ES-I3 (cell line): ENCODE measurements around the gene TSSK6.

Source experiments
- H3K36me3 ChIP-seq: 2 replicates; pipeline ENCODE4 v1.6.1; 2013; ENCODE audit warnings: mild to moderate bottlenecking, low read length, control low read depth, moderate library complexity; ENCODE audit not compliant: insufficient read depth
- H3K4me1 ChIP-seq: 2 replicates; pipeline ENCODE4 v1.6.1; 2013; ENCODE audit warnings: mild to moderate bottlenecking, control low read depth, low read length; ENCODE audit not compliant: insufficient read depth
- H3K9ac ChIP-seq: 2 replicates; pipeline ENCODE4 v1.6.1; 2013; ENCODE audit warnings: low read depth, mild to moderate bottlenecking, low read length, moderate library complexity
- H3K9me3 ChIP-seq: 2 replicates; pipeline ENCODE4 v1.6.1; 2013; ENCODE audit warnings: mild to moderate bottlenecking, low read length, moderate library complexity; ENCODE audit not compliant: control insufficient read depth, insufficient read depth

Gene TSSK6

GRCh38 chr19:19530423-19530804, 15.1 kb upstream of the TSSK6 start:
- no peaks in the 10 kb centered on the region for H3K9me3 ChIP-seq
- no peaks in the 10 kb centered on the region for H3K36me3 ChIP-seq
- H3K4me1 ChIP-seq = peaks cover 18% of the 10 kb centered on the region; the same call in 1 of the 2 replicates
- no peak overlapping the region for H3K9ac ChIP-seq

GRCh38 chr19:19529783-19530422, 14.6 kb upstream of the TSSK6 start:
- no peaks in the 10 kb centered on the region for H3K36me3 ChIP-seq
- H3K9ac ChIP-seq = no peak overlapping the region
- H3K9me3 ChIP-seq = no peaks in the 10 kb centered on the region
- peaks cover 18% of the 10 kb centered on the region; the same call in 1 of the 2 replicates for H3K4me1 ChIP-seq

GRCh38 chr19:19528721-19529490, 13.6 kb upstream of the TSSK6 start, which contains the start of gene YJEFN3:
Gene YJEFN3, plus strand, starts transcription at chr19:19528911. Its CDS starts 22 bp downstream, at chr19:19528933.
- H3K36me3 ChIP-seq = no peaks in the 10 kb centered on the region
- H3K4me1 ChIP-seq = peaks cover 18% of the 10 kb centered on the region; the same call in 1 of the 2 replicates
- H3K9ac ChIP-seq = peak within 1 kb of the TSS; percentile 48; the same call in 1 of the 2 replicates
- no peaks in the 10 kb centered on the region for H3K9me3 ChIP-seq

GRCh38 chr19:19527674-19528625, 12.6 kb upstream of the TSSK6 start:
- no peak overlapping the region for H3K9ac ChIP-seq
- peaks cover 18% of the 10 kb centered on the region; the same call in 1 of the 2 replicates for H3K4me1 ChIP-seq
- no peaks in the 10 kb centered on the region for H3K9me3 ChIP-seq
- no peaks in the 10 kb centered on the region for H3K36me3 ChIP-seq

- Histone ChIP-seq H3K36me3 (no peaks in the 10 kb centered on the region), H3K4me1 (peaks cover 18% of the 10 kb centered on the region; the same call in 1 of the 2 replicates), H3K9me3 (no peaks in the 10 kb centered on the region), H3K9ac (no peak overlapping the region)
Observed at GRCh38 chr19:19527371-19527656, 12.0 kb upstream of the TSSK6 start.

GRCh38 chr19:19526581-19527370, 11.4 kb upstream of the TSSK6 start:
- no peaks in the 10 kb centered on the region for H3K9me3 ChIP-seq
- no peak overlapping the region for H3K9ac ChIP-seq
- H3K36me3 ChIP-seq = no peaks in the 10 kb centered on the region

GRCh38 chr19:19525611-19526380, 10.4 kb upstream of the TSSK6 start:
- Histone ChIP-seq H3K9ac (no peak overlapping the region), H3K9me3 (no peaks in the 10 kb centered on the region), H3K4me1 (peaks cover 16% of the 10 kb centered on the region; the same call in 1 of the 2 replicates), H3K36me3 (no peaks in the 10 kb centered on the region; the same call in 1 of the 2 replicates)

More at GRCh38 chr19:19526581-19527370, 11.4 kb upstream of the TSSK6 start:
- peaks cover 18% of the 10 kb centered on the region; the same call in 1 of the 2 replicates for H3K4me1 ChIP-seq

- H3K9me3 ChIP-seq = no peaks in the 10 kb centered on the region
- H3K9ac ChIP-seq = no peak overlapping the region
- peaks cover 3% of the 10 kb centered on the region; the same call in 1 of the 2 replicates for H3K4me1 ChIP-seq
- no peaks in the 10 kb centered on the region; the same call in none of the 2 replicates for H3K36me3 ChIP-seq
Observed at GRCh38 chr19:19524053-19524452, 8.7 kb upstream of the TSSK6 start.

GRCh38 chr19:19523177-19523576, 7.8 kb upstream of the TSSK6 start:
- no peaks in the 10 kb centered on the region; the same call in none of the 2 replicates for H3K36me3 ChIP-seq

GRCh38 chr19:19520989-19521388, 5.6 kb upstream of the TSSK6 start:
- no peak overlapping the region for H3K9ac ChIP-seq
- H3K9me3 ChIP-seq = no peaks in the 10 kb centered on the region
- H3K36me3 ChIP-seq = no peaks in the 10 kb centered on the region; the same call in none of the 2 replicates
- no peaks in the 10 kb centered on the region for H3K4me1 ChIP-seq

More at GRCh38 chr19:19523177-19523576, 7.8 kb upstream of the TSSK6 start:
- Histone ChIP-seq H3K9me3 (no peaks in the 10 kb centered on the region), H3K9ac (no peak overlapping the region), H3K4me1 (peaks cover 3% of the 10 kb centered on the region; the same call in 1 of the 2 replicates)

GRCh38 chr19:19517235-19517619, 1.9 kb upstream of the TSSK6 start:
- no peaks in the 10 kb centered on the region for H3K9me3 ChIP-seq
- H3K4me1 ChIP-seq = no peaks in the 10 kb centered on the region
- H3K36me3 ChIP-seq = no peaks in the 10 kb centered on the region; the same call in none of the 2 replicates
- H3K9ac ChIP-seq = peak overlapping the region; percentile 82; the same call in 1 of the 2 replicates

GRCh38 chr19:19515642-19516519, 533 bp upstream of the TSSK6 start, which contains the start of gene NDUFA13:
Gene NDUFA13, plus strand, starts transcription at chr19:19516225. Its CDS starts 14 bp downstream, at chr19:19516239.
- H3K4me1 ChIP-seq = no peaks in the 10 kb centered on the region; the same call in 1 of the 2 replicates
- H3K9me3 ChIP-seq = no peaks in the 10 kb centered on the region
- peak within 1 kb of the TSS; percentile 82 for H3K9ac ChIP-seq
- H3K36me3 ChIP-seq = no peaks in the 10 kb centered on the region; the same call in none of the 2 replicates
